Neuronal stem cell (in vitro differentiated cells): Measurements from ENCODE around the gene SPRING1.
A peak's percentile ranks its signal among the peaks of the same experiment; 100 is the strongest.

Experiments used
- DNase-seq: peaks from one replicate; pipeline ENCODE4 v3.0.0-alpha.2; 2013; ENCODE audit warnings: low spot score
- H2AFZ ChIP-seq: one replicate; pipeline ENCODE4 v1.6.1; 2013; ENCODE audit warnings: mild to moderate bottlenecking, low read length, inconsistent platforms
- H2AK5ac ChIP-seq: 2 replicates; pipeline ENCODE4 v1.6.1; 2013; ENCODE audit warnings: low read depth, mild to moderate bottlenecking, inconsistent platforms, low read length, moderate library complexity, mixed read lengths
- H2BK120ac ChIP-seq: 2 replicates; pipeline ENCODE4 v1.6.1; 2013; ENCODE audit warnings: low read depth, mild to moderate bottlenecking, inconsistent platforms, low read length, moderate library complexity, mixed read lengths
- H2BK12ac ChIP-seq: one replicate; pipeline ENCODE4 v1.6.1; 2013; ENCODE audit warnings: low read length, inconsistent platforms
- H2BK15ac ChIP-seq: 2 replicates; pipeline ENCODE4 v1.6.1; 2013; ENCODE audit warnings: mild to moderate bottlenecking, low read length, inconsistent platforms, mixed read lengths
- H2BK5ac ChIP-seq: one replicate; pipeline ENCODE4 v1.6.1; 2013; ENCODE audit warnings: inconsistent platforms, mild to moderate bottlenecking, low read length, moderate library complexity
- H3K14ac ChIP-seq: one replicate; pipeline ENCODE4 v1.6.1; 2013; ENCODE audit warnings: low read length, inconsistent platforms
- H3K18ac ChIP-seq: 2 replicates; pipeline ENCODE4 v1.6.1; 2013; ENCODE audit warnings: low read length, inconsistent platforms
- H3K23ac ChIP-seq: 2 replicates; pipeline ENCODE4 v1.6.1; 2013; ENCODE audit warnings: low read depth, mild to moderate bottlenecking, mixed read lengths, low read length, inconsistent platforms; ENCODE audit not compliant: poor library complexity
- H3K27ac ChIP-seq: replicated peaks from 3 replicates; pipeline ENCODE4 v1.5.1; 2013; ENCODE audit warnings: low read length, inconsistent platforms
- H3K27me3 ChIP-seq, 3 experiments: 2 replicates each; pipeline ENCODE4 v1.6.1; 2013; ENCODE audit warnings: low read length in 3 of 3, mild to moderate bottlenecking in 2 of 3, inconsistent platforms in 1 of 3, low read depth in 1 of 3, mixed read lengths in 1 of 3, moderate library complexity in 1 of 3; ENCODE audit not compliant: control insufficient read depth in 3 of 3, insufficient read depth in 3 of 3
- H3K36me3 ChIP-seq, 2 donors: replicated peaks in 1 of 2; 2 replicates each; pipeline ENCODE4 v1.6.1; 2013; ENCODE audit warnings: low read length in 2 of 2; ENCODE audit not compliant: control insufficient read depth in 2 of 2, insufficient read depth in 2 of 2
- H3K4ac ChIP-seq: 2 replicates; pipeline ENCODE4 v1.6.1; 2013; ENCODE audit warnings: inconsistent platforms, mild to moderate bottlenecking, low read length, moderate library complexity
- H3K4me1 ChIP-seq, 2 donors: 1 replicate in 1 of 2; 2 replicates in 1 of 2; pipeline ENCODE4 v1.6.1; 2013; ENCODE audit warnings: low read length in 2 of 2, low read depth in 1 of 2; ENCODE audit not compliant: control insufficient read depth in 2 of 2, insufficient read depth in 1 of 2
- H3K4me2 ChIP-seq: one replicate; pipeline ENCODE4 v1.6.1; 2013; ENCODE audit warnings: mild to moderate bottlenecking, low read length, inconsistent platforms; ENCODE audit not compliant: insufficient read depth, poor library complexity, severe bottlenecking
- H3K4me3 ChIP-seq, 2 donors: 2 replicates each; pipeline ENCODE4 v1.5.1; 2013; ENCODE audit warnings: low read length in 2 of 2, mild to moderate bottlenecking in 2 of 2, inconsistent platforms in 1 of 2, moderate library complexity in 1 of 2
- H3K79me1 ChIP-seq: one replicate; pipeline ENCODE4 v1.6.1; 2013; ENCODE audit warnings: low read depth, mild to moderate bottlenecking, inconsistent platforms, low read length, moderate library complexity
- H3K9ac ChIP-seq: one replicate; pipeline ENCODE4 v1.6.1; 2013; ENCODE audit warnings: mild to moderate bottlenecking, low read depth, low read length, inconsistent platforms; ENCODE audit not compliant: poor library complexity
- H3K9me3 ChIP-seq, 2 donors: replicated peaks in 1 of 2; 2 replicates each; pipeline versions ENCODE3 to v1.6.1; 2013; ENCODE audit warnings: low read length in 2 of 2, mild to moderate bottlenecking in 2 of 2, inconsistent platforms in 1 of 2, low read depth in 1 of 2, mixed read lengths in 1 of 2, moderate library complexity in 1 of 2; ENCODE audit not compliant: control insufficient read depth in 2 of 2, insufficient read depth in 1 of 2
- H4K8ac ChIP-seq: one replicate; pipeline ENCODE4 v1.6.1; 2013; ENCODE audit warnings: low read depth, mild to moderate bottlenecking, inconsistent platforms, low read length, moderate library complexity
- H4K91ac ChIP-seq: one replicate; pipeline ENCODE4 v1.6.1; 2013; ENCODE audit warnings: low read length, low read depth, mild to moderate bottlenecking, inconsistent platforms; ENCODE audit not compliant: poor library complexity
- WGBS, 2 donors: extraction: QIAGEN DNeasy Blood & Tissue Kit; methylation state at CpG; one replicate each; pipeline ENCODE4 v1.1.7; 2013; ENCODE audit warnings: missing lambda C conversion rate in 2 of 2, mixed read lengths in 1 of 2; ENCODE audit not compliant: insufficient read length in 2 of 2, insufficient replicate concordance in 1 of 2; ENCODE audit errors: extremely low coverage in 2 of 2; 5-methylcytosine and 5-hydroxymethylcytosine counted together

SPRING1 gene

DNA sequence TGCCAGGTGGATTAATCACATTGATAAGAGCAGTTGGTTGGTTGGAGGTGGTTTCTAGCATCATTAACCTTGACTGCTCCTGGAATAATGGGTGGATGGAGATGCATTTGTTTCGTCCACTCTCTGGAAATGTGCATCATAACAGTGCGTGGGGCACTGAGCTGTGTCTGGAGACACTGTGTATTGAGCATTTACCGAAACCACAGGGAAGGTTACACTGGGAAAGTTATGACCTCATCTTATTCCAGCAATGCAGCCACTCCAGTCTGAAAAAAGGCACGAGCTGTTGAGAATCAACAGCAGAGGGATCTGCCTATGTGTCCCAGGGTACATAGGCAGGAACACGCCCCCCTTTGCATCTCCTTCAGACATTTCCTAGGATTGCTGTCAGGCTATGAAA lies 27.4 kb upstream of the SPRING1 start:
- H3K4me1 ChIP-seq, result no peaks in the 10 kb centered on the region
- H3K9ac ChIP-seq, result no peak overlapping the region
- no peak overlapping the region for H2AK5ac ChIP-seq
- H3K23ac ChIP-seq, result no peak overlapping the region
- H3K4me3 ChIP-seq, result no peak overlapping the region
- WGBS, 2 donors, result no CpG with 5 or more reads among the region's 5 CpGs
- H2BK5ac ChIP-seq, result no peak overlapping the region
- H3K9me3 ChIP-seq, result no peaks in the 10 kb centered on the region
- no peak overlapping the region for H2AFZ ChIP-seq
- no peak overlapping the region for H4K91ac ChIP-seq
- H3K36me3 ChIP-seq, result peaks cover 22 to 67% of the 10 kb centered on the region in 2 donors
- H4K8ac ChIP-seq, result no peak overlapping the region
- H3K27ac ChIP-seq, result no peak overlapping the region
- no peak overlapping the region for H3K4ac ChIP-seq
- H2BK120ac ChIP-seq, result no peak overlapping the region
- no peaks in the 10 kb centered on the region for H3K27me3 ChIP-seq
- no peaks in the 10 kb centered on the region for H3K79me1 ChIP-seq
- H2BK15ac ChIP-seq, result no peak overlapping the region
- H3K4me2 ChIP-seq, result no peak overlapping the region
- H3K18ac ChIP-seq, result no peak overlapping the region
- no peak overlapping the region for H2BK12ac ChIP-seq
- no peak overlapping the region for H3K14ac ChIP-seq
- no peak for DNase-seq

DNA sequence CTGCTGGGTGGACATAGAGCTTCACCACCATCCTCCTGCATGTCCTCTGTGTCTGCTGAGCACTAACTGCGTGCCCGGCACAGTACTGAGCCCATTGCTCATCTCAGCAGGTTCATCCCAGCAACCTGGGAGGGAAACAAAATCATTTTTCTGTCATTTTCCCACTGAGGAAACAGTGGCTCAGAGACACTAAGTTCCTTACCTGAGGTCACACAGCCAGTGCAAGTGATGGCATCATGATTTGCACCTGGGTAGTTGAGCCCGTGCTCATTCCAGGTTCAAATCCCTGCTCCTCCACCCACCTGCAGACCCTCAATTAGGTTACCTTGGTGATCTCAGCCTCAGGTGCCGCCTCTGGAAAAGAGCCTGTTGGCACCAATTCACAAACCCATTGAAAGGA lies 23.6 kb upstream of the SPRING1 start:
- Histone ChIP-seq H3K9me3 (no peaks in the 10 kb centered on the region), H2BK15ac (no peak overlapping the region), H3K4me1 (no peaks in the 10 kb centered on the region), H2BK12ac (no peak overlapping the region), H3K4ac (no peak overlapping the region), H3K27ac (no peak overlapping the region), H4K8ac (no peak overlapping the region), H2BK5ac (no peak overlapping the region), H3K79me1 (no peaks in the 10 kb centered on the region), H3K18ac (no peak overlapping the region), H3K36me3 (peaks cover 13 to 55% of the 10 kb centered on the region in 2 donors), H2BK120ac (no peak overlapping the region), H4K91ac (no peak overlapping the region), H3K23ac (no peak overlapping the region), H2AK5ac (no peak overlapping the region), H3K14ac (no peak overlapping the region), H2AFZ (no peak overlapping the region), H3K4me3 (no peak overlapping the region), H3K9ac (no peak overlapping the region), H3K27me3 (no peaks in the 10 kb centered on the region), H3K4me2 (no peak overlapping the region)
- no peak for DNase-seq
- WGBS, 2 donors, result no CpG with 5 or more reads among the region's 4 CpGs

DNA sequence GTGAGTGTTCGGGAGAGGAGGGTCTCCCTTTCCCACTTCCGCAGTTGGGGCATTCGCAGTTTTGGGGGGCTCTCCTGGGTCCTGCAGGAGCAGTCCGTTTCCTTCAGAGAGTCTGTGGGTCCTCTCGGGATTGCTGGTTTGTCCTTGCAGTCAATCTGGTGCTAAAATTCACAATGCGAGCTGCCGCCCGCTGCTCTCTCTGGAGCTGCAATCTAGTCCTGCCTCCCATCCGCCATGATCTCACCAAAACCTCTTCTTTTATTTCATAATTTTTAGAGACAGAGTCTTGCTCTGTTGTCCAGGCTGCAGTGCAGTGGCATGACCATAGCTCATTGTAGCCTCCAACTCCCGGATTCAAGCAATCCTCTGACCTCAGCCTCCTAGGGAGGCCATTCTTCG lies 22.8 kb upstream of the SPRING1 start:
- no peak overlapping the region for H3K4ac ChIP-seq
- no peak overlapping the region for H3K14ac ChIP-seq
- no peaks in the 10 kb centered on the region for H3K27me3 ChIP-seq
- no peak overlapping the region for H3K4me2 ChIP-seq
- H3K27ac ChIP-seq, result no peak overlapping the region
- H2BK12ac ChIP-seq, result no peak overlapping the region
- no peak overlapping the region for H2BK15ac ChIP-seq
- H4K91ac ChIP-seq, result no peak overlapping the region
- H3K36me3 ChIP-seq, result peaks cover 11 to 54% of the 10 kb centered on the region in 2 donors
- no peak overlapping the region for H3K18ac ChIP-seq
- no peak overlapping the region for H2BK5ac ChIP-seq
- H2BK120ac ChIP-seq, result no peak overlapping the region
- no peak overlapping the region for H3K9ac ChIP-seq
- no peaks in the 10 kb centered on the region for H3K79me1 ChIP-seq
- no peak for DNase-seq
- H4K8ac ChIP-seq, result no peak overlapping the region
- H2AFZ ChIP-seq, result no peak overlapping the region
- H3K9me3 ChIP-seq, result no peaks in the 10 kb centered on the region
- H2AK5ac ChIP-seq, result no peak overlapping the region
- WGBS, 2 donors, result no CpG with 5 or more reads among the region's 11 CpGs
- H3K4me1 ChIP-seq, result no peaks in the 10 kb centered on the region
- H3K23ac ChIP-seq, result no peak overlapping the region
- H3K4me3 ChIP-seq, result no peak overlapping the region

DNA sequence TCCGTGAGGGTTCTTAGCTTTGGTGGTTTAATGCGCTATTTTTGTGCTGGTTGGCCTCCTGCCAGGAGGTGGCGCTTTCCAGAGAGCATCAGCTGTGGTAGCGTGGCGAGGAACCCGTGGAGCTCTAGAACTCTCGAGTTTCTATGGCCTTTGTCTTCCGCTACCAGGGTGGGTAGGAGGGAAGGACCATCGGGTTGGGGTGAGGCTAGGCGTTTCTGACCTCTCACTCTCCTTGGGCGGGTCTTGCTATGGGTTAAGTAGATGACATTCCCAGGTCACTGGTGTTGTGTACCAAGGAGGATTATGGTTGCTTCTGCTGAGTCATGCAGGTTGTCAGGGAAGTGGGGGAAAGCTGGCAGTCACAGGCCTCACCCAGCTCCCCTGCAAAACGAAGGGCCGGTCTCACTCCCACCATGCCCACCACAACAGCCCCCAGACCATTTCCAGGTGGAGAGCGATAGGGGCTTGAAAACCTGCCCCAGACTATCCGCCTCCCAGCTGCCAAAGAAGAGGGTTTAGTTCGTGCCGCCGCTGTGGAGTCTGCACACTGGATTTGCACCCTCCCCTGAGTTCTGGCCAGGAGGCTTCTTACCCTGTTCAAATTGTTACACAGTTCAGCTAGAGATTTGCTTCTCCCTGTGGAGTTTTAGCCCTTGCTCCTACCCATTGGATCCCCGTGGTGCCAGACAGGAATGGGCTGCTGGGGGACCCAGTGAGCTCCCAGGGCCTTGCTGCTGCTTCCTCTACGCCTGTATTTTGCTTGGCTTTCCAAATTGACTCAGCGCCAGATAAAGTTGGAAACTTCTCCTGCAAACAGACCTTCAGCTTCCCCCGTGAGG lies 22.1 kb upstream of the SPRING1 start:
- Histone ChIP-seq H2BK5ac (no peak overlapping the region), H4K91ac (no peak overlapping the region), H3K23ac (peak overlapping the region; percentile 2), H3K9ac (no peak overlapping the region), H3K27ac (no peak overlapping the region), H3K4ac (no peak overlapping the region), H3K14ac (no peak overlapping the region), H3K9me3 (no peaks in the 10 kb centered on the region), H3K4me3 (no peak overlapping the region), H3K4me2 (peak overlapping the region; percentile 12), H2AK5ac (no peak overlapping the region), H3K79me1 (no peaks in the 10 kb centered on the region), H4K8ac (no peak overlapping the region), H3K18ac (no peak overlapping the region), H2BK120ac (no peak overlapping the region), H3K27me3 (no peaks in the 10 kb centered on the region), H2AFZ (no peak overlapping the region), H3K4me1 (no peaks in the 10 kb centered on the region), H3K36me3 (peaks cover 11 to 50% of the 10 kb centered on the region in 2 donors), H2BK12ac (no peak overlapping the region), H2BK15ac (no peak overlapping the region)
- no CpG with 5 or more reads among the region's 22 CpGs for WGBS, 2 donors
- no peak for DNase-seq
